Measurements from ENCODE around the gene AGPS. TPM values are rescaled to one million over a fixed set of nuclear protein-coding genes. Genes with fewer than 3 reads are reported as not detected.

Gene AGPS
- total and polyA plus RNA-seq, 2 donors (not counting 1 experiment from before 2014, with no cell fraction given): 2.2 to 25.5 TPM

DNA sequence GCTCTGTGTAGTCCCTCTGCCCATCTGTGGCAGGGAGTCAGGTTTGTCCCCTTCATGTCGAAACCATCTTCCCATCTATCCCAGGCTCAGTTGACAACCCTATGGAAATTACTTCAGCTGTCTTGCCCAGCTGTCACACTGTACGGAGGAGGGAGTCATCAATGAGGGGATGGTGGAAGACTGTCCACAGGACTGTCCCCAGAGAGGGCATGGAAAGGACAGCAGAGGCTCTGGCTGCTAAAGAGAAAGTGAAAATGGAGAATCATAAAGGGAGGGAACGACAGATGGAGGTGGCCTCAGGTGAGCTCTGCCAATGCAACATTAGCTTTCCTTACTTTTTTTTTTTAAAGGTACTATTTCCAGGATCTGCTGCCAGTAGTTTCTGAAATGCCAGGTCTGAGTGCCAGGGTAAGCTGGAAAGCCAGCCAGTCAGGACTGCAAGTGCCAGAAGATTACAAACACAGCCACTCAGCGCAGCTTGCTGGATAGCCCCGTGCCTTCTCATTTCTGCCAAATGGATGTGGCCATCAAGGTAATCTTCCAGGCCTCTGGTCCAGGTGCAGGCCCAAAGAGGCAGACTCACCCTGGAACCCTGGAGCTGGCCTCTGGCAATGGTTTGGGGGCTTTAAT, 192.8 kb downstream of the AGPS start:
- Histone ChIP-seq H3K4me3 (ENCODE audit: control extremely low read depth in 1 of 5, extremely low read depth in 1 of 5, insufficient read depth in 1 of 5, low read depth in 2 of 5, low read length in 4 of 5) (no peak overlapping the region), H3K4me2 (replicated peaks; ENCODE audit: low read depth, low read length, poor library complexity, severe bottlenecking) (no peak overlapping the region), H3K79me2 (ENCODE audit: control insufficient read depth, insufficient read depth, low read length) (no peaks in the 10 kb centered on the region), H3K27ac (ENCODE audit: low read length in 2 of 2) (no peak overlapping the region), H2AFZ (ENCODE audit: insufficient read depth, low read depth, low read length, poor library complexity, severe bottlenecking) (no peak overlapping the region), H4K20me1 (ENCODE audit: control insufficient read depth, insufficient read depth, low read length, poor library complexity, severe bottlenecking) (no peaks in the 10 kb centered on the region), H3K27me3 (replicated peaks in 1 of 4; ENCODE audit: control extremely low read depth in 1 of 4, control insufficient read depth in 3 of 4, insufficient read depth in 4 of 4, low read length in 3 of 4) (no peaks in the 10 kb centered on the region), H3K9me3 (ENCODE audit: control extremely low read depth in 1 of 3, control insufficient read depth in 2 of 3, insufficient read depth in 1 of 3, low read length in 2 of 3) (no peaks in the 10 kb centered on the region), H3K4me1 (ENCODE audit: control insufficient read depth in 2 of 2, insufficient read depth in 2 of 2, low read length in 2 of 2) (no peaks in the 10 kb centered on the region), H3K36me3 (replicated peaks in 1 of 2; ENCODE audit: control extremely low read depth in 1 of 2, control insufficient read depth in 1 of 2, extremely low read depth in 1 of 2, insufficient read depth in 2 of 2, low read length in 1 of 2) (no peaks in the 10 kb centered on the region), H3K9ac (ENCODE audit: low read length) (no peak overlapping the region)
- Mint-ChIP-seq H3K9me3 (ENCODE audit: insufficient read depth) (no peaks in the 10 kb centered on the region), H3K27me3 (peaks cover 7% of the 10 kb centered on the region), H3K27ac (no peak overlapping the region), H3K4me3 (no peak overlapping the region), H3K4me1 (no peaks in the 10 kb centered on the region)
- intact Hi-C loops (cut with micrococcal nuclease): no loop called here
- 100% methylated on average over 3 of the region's 5 CpGs for WGBS (ENCODE audit: insufficient coverage)
- no peak for TF ChIP-seq EZH2 (IDR thresholded peaks at IDR 0.05; ENCODE audit: borderline replicate concordance, insufficient read depth, low read depth, low read length, poor library complexity, severe bottlenecking)
- ChIA-PET CTCF (interaction anchor here (1.4 kb wide), 1 partner anchor 19 kb away, joined by 4 read pairs; no protein-coding TSS in a partner anchor), POLR2A (no interaction called here)
- ATAC-seq (ENCODE audit: low read depth) (no peak), DNase-seq (no peak)

GRCh38 chr2:177586154-177586553, 193.6 kb downstream of the AGPS start:
- no CpG with 5 or more reads among the region's 1 CpG for WGBS (ENCODE audit: insufficient coverage)
- POLR2A ChIA-PET: no interaction called here
- Histone ChIP-seq H3K27me3 (replicated peaks in 1 of 4; ENCODE audit: control extremely low read depth in 1 of 4, control insufficient read depth in 3 of 4, insufficient read depth in 4 of 4, low read length in 3 of 4) (no peaks in the 10 kb centered on the region), H3K4me2 (replicated peaks; ENCODE audit: low read depth, low read length, poor library complexity, severe bottlenecking) (no peak overlapping the region), H4K20me1 (ENCODE audit: control insufficient read depth, insufficient read depth, low read length, poor library complexity, severe bottlenecking) (no peaks in the 10 kb centered on the region), H2AFZ (ENCODE audit: insufficient read depth, low read depth, low read length, poor library complexity, severe bottlenecking) (no peak overlapping the region), H3K36me3 (replicated peaks in 1 of 2; ENCODE audit: control extremely low read depth in 1 of 2, control insufficient read depth in 1 of 2, extremely low read depth in 1 of 2, insufficient read depth in 2 of 2, low read length in 1 of 2) (no peaks in the 10 kb centered on the region), H3K4me1 (ENCODE audit: control insufficient read depth in 2 of 2, insufficient read depth in 2 of 2, low read length in 2 of 2) (no peaks in the 10 kb centered on the region), H3K9ac (ENCODE audit: low read length) (no peak overlapping the region), H3K4me3 (ENCODE audit: control extremely low read depth in 1 of 5, extremely low read depth in 1 of 5, insufficient read depth in 1 of 5, low read depth in 2 of 5, low read length in 4 of 5) (no peak overlapping the region), H3K79me2 (ENCODE audit: control insufficient read depth, insufficient read depth, low read length) (no peaks in the 10 kb centered on the region), H3K27ac (ENCODE audit: low read length in 2 of 2) (no peak overlapping the region), H3K9me3 (ENCODE audit: control extremely low read depth in 1 of 3, control insufficient read depth in 2 of 3, insufficient read depth in 1 of 3, low read length in 2 of 3) (no peaks in the 10 kb centered on the region)
- Mint-ChIP-seq H3K4me1 (no peaks in the 10 kb centered on the region), H3K27ac (no peak overlapping the region), H3K4me3 (no peak overlapping the region), H3K27me3 (peaks cover 4% of the 10 kb centered on the region), H3K9me3 (ENCODE audit: insufficient read depth) (no peaks in the 10 kb centered on the region)
- CTCF ChIA-PET: interaction anchor here (1.0 kb wide), 1 partner anchor 337 kb away, joined by 3 read pairs; no protein-coding TSS in a partner anchor
- ATAC-seq (ENCODE audit: low read depth) (no peak), DNase-seq (no peak)
- intact Hi-C loops (cut with micrococcal nuclease): no loop called here
- TF ChIP-seq CTCF (IDR thresholded peaks at IDR 0.05) (no peak), EZH2 (IDR thresholded peaks at IDR 0.05; ENCODE audit: borderline replicate concordance, insufficient read depth, low read depth, low read length, poor library complexity, severe bottlenecking) (no peak)

Data from B cell (primary cell).